Mesodermal cell (in vitro differentiated cells): ENCODE data around the gene ZNF248.
"Not testable (repeated sequence)": the region's sequence is repeated elsewhere in the genome, so short reads cannot be mapped to it uniquely, and the experiment has no call there.

Source experiments
- H3K27ac ChIP-seq: 2 replicates; pipeline ENCODE4 v1.7.0; 2013; ENCODE audit warnings: mild to moderate bottlenecking, low read depth, low read length, moderate library complexity; ENCODE audit not compliant: severe bottlenecking
- H3K36me3 ChIP-seq: 2 replicates; pipeline ENCODE4 v1.7.1; 2013; ENCODE audit warnings: mild to moderate bottlenecking, low read length, moderate library complexity; ENCODE audit not compliant: control insufficient read depth, insufficient read depth
- H3K4me1 ChIP-seq: one replicate; pipeline ENCODE4 v1.7.1; 2013; ENCODE audit warnings: mild to moderate bottlenecking, low read length; ENCODE audit not compliant: insufficient read depth, control insufficient read depth, poor library complexity, severe bottlenecking
- H3K4me3 ChIP-seq: 2 replicates; pipeline ENCODE4 v1.7.0; 2013; ENCODE audit warnings: low read length, control low read depth, mild to moderate bottlenecking; ENCODE audit not compliant: insufficient read depth, poor library complexity, severe bottlenecking; ENCODE audit errors: extremely low read depth
- H3K9me3 ChIP-seq: 2 replicates; pipeline ENCODE4 v1.7.1; 2013; ENCODE audit warnings: mild to moderate bottlenecking, low read length, moderate library complexity; ENCODE audit not compliant: control insufficient read depth
- WGBS, 2 experiments: methylation state at CpG; one replicate each; pipeline ENCODE4 v1.1.5; 2013; ENCODE audit warnings: missing lambda C conversion rate in 2 of 2; ENCODE audit not compliant: insufficient coverage in 2 of 2; 5-methylcytosine and 5-hydroxymethylcytosine counted together

ZNF248 gene

GRCh38 chr10:37748170-37748569 lies 109.2 kb downstream of the ZNF248 start:
- Histone ChIP-seq H3K4me3 (no peak overlapping the region), H3K9me3 (peaks cover 62% of the 10 kb centered on the region), H3K4me1 (no peaks in the 10 kb centered on the region), H3K27ac (no peak overlapping the region), H3K36me3 (no peaks in the 10 kb centered on the region)
- WGBS, 2 experiments: 17 to 71% methylated on average over 1 to 3 of the region's 4 CpGs

DNA sequence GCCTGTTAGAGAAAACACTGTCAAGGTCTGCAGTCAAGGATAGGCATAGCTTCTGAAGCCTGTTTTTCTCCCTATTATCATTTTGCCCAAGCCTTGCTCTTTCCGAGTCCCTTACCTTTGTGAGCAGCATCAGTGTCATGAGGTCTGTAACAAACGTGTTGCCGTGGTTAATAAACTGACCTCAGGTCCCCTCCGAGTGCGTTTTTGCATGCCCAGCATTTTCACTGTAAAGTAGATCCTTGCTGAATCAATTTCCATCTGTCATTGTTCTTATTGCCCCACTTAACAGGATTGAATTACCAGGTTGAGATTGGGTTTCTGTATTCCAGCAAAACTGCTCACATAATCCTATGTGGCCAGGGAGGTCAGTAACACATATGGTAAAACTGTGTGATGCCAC lies 110.3 kb downstream of the ZNF248 start:
- no peaks in the 10 kb centered on the region for H3K36me3 ChIP-seq
- peaks cover 61% of the 10 kb centered on the region for H3K9me3 ChIP-seq
- H3K4me3 ChIP-seq: no peak overlapping the region
- H3K4me1 ChIP-seq: no peaks in the 10 kb centered on the region
- H3K27ac ChIP-seq: no peak overlapping the region
- WGBS, 2 experiments: 69 to 78% methylated on average over 5 of the region's 5 CpGs

DNA sequence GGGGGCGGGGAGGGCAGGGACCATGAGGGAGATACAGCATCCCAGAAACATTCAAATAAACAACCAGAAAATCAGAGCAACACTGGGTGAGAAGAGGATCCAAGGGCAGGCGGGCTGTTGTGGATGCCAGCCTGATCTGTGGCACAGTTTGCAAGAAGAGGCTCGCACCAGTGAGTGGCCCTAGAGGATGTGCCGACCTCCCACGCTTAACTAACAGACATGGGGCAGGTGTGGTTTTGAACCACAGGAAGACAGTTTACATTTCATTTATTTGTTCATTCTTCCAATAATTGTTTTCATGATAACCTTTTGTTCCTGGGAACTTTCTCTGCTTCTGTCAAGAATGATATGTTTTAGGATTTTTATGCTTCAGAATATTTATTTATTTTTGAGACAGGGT lies 115.6 kb downstream of the ZNF248 start:
- 80% methylated on average over 4 of the region's 5 CpGs; no CpG with 5 or more reads in 1 of the 2 experiments for WGBS, 2 experiments
- H3K9me3 ChIP-seq: peaks cover 53% of the 10 kb centered on the region

GRCh38 chr10:37739181-37739580 lies 118.2 kb downstream of the ZNF248 start:
- Histone ChIP-seq H3K36me3 (no peaks in the 10 kb centered on the region), H3K4me1 (no peaks in the 10 kb centered on the region), H3K9me3 (peaks cover 43% of the 10 kb centered on the region), H3K27ac (no peak overlapping the region), H3K4me3 (no peak overlapping the region)
- 70 to 77% methylated on average over 2 to 3 of the region's 3 CpGs for WGBS, 2 experiments

More for the DNA sequence above, 115.6 kb downstream of the ZNF248 start:
- Histone ChIP-seq H3K36me3 (no peaks in the 10 kb centered on the region), H3K4me1 (no peaks in the 10 kb centered on the region), H3K27ac (no peak overlapping the region), H3K4me3 (no peak overlapping the region)

- not testable (repeated sequence) for H3K27ac ChIP-seq, H3K4me3 ChIP-seq, H3K4me1 ChIP-seq, H3K36me3 ChIP-seq
- H3K9me3 ChIP-seq: peaks cover 35% of the 10 kb centered on the region
- 84 to 87% methylated on average over 14 to 16 of the region's 16 CpGs for WGBS, 2 experiments
These were observed 119.2 kb downstream of the ZNF248 start for GRCh38 chr10:37738241-37738640.

DNA sequence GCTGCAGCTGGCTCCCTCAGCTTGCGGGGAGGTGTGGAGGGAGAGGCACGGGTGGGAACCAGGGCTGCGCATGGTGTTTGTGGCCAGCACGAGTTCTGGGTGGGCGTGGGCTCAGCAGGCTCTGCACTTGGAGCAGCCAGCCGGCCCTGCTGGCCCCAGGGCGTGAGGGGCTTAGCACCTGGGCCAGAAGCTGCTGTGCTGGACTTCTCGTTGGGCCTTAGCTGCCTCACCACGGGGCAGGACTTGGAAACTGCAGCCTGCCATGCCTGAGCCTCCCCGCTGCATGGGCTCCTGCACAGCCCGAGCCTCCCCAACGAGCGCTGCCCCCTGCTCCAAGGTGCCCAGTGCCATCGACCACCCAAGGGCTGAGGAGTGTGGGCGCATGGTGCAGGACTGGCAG lies 120.1 kb downstream of the ZNF248 start:
- Histone ChIP-seq H3K27ac (no peak overlapping the region), H3K9me3 (peaks cover 37% of the 10 kb centered on the region), H3K36me3 (no peaks in the 10 kb centered on the region), H3K4me3 (no peak overlapping the region), H3K4me1 (no peaks in the 10 kb centered on the region)
- 66 to 73% methylated on average over 13 to 15 of the region's 15 CpGs for WGBS, 2 experiments

DNA sequence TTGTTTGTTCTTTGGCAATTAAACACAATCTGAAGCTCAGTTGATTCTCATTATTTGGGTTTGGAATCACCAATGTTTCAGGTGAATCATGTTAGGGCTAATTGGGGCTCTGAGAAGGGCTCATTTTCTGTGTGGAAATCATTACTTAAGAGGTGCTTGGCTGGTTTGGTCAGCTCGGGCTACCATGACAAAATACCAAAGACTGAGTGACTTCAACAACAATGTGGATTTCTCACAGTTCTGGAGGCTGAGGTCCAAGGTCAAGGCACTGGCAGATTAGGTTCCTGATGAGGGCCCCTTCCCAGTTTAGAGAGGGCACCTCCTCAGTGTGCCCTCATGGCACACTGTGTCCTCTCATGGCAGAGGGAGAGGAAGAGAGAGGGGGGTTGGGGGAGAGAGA lies 121.3 kb downstream of the ZNF248 start:
- H3K36me3 ChIP-seq: no peaks in the 10 kb centered on the region
- H3K9me3 ChIP-seq: peaks cover 32% of the 10 kb centered on the region
- H3K27ac ChIP-seq: no peak overlapping the region
- WGBS, 2 experiments: 63% methylated on average over 1 of the region's 1 CpG; no CpG with 5 or more reads in 1 of the 2 experiments
- H3K4me3 ChIP-seq: no peak overlapping the region
- no peaks in the 10 kb centered on the region for H3K4me1 ChIP-seq

DNA sequence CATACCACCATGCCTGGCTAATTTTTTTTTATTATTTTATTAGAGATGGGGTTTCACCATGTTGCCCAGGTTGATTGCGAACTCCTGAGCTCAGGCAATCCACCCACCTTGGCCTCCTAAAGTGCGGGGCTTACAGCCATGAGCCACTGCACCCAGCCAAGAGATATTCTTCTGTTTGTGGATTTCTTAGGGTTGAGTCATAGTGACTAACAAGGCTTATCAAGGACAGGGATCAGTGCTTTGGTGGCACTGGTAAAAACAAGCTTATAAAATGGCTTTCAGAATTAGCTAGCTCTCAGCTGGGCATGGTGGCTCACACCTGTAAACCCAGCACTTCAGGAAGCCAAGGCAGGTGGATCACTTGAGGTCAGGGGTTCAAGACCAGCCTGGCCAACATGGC lies 122.4 kb downstream of the ZNF248 start:
- WGBS, 2 experiments: no CpG with 5 or more reads among the region's 2 CpGs
- no peaks in the 10 kb centered on the region for H3K36me3 ChIP-seq
- H3K4me3 ChIP-seq: no peak overlapping the region
- no peak overlapping the region for H3K27ac ChIP-seq
- H3K9me3 ChIP-seq: peaks cover 28% of the 10 kb centered on the region
- no peaks in the 10 kb centered on the region for H3K4me1 ChIP-seq
